K562 (cell line): ENCODE results near the gene SARS2. TPM values are rescaled to one million over a fixed set of nuclear protein-coding genes. Genes with fewer than 3 reads are reported as not detected.

Experiments used
- ATAC-seq: fragments of 200-7000 bp; cut with Tn5 transposase; 3 replicates; pipeline ENCODE4 v1.9.1; 2020; ENCODE audit warnings: moderate library complexity
- BruUV-seq: library from RNA; stranded (reverse); fragments of 400-500 nt; replicated peaks from 2 replicates; lab custom pipeline; 2021; lab: Mats Ljungman, UMichigan
- CTCF ChIA-PET: fragments of 300-600 bp; formaldehyde crosslinking; extraction: SDS; loops from one replicate; lab custom pipeline; 2021; ENCODE audit warnings: low intra/inter-chr PET ratio; lab: Yijun Ruan, JAX
- POLR2A ChIA-PET: fragments of 300-600, 350-650 bp; sonication (Branson Sonifier 250); formaldehyde crosslinking; extraction: SDS; loops from one replicate; lab custom pipeline; 2021; ENCODE audit warnings: antibody characterized with exemption, inconsistent platforms; lab: Yijun Ruan, JAX
- DNase-seq, 4 experiments: peaks; one replicate each; pipeline versions ENCODE4 v3.0.0 to v3.0.0-alpha.2; 2011 to 2018; ENCODE audit warnings: low spot score in 3 of 4, mixed read lengths in 3 of 4; ENCODE audit errors: extremely low read depth in 1 of 4
- FAIRE-seq: peaks from 2 replicates; lab custom pipeline; 2011; peaks lifted over from hg19 to GRCh38; lab: Jason Lieb, UNC
- H2AFZ ChIP-seq: 2 replicates; pipeline ENCODE4 v1.6.0; 2011; ENCODE audit warnings: low read depth, low read length, control low read depth, inconsistent platforms
- H3K27ac ChIP-seq: fragments of 200-600 bp; 3 replicates; pipeline ENCODE4 v1.8.0; 2011; ENCODE audit warnings: low read depth, mild to moderate bottlenecking, control low read depth, inconsistent platforms, low read length, moderate library complexity, mixed read lengths; ENCODE audit errors: extremely low read depth
- H3K27me3 ChIP-seq, 2 experiments: fragments of 300-600 bp in 1 of 2; 2 replicates in 1 of 2; 3 replicates in 1 of 2; pipeline versions ENCODE4 v1.6.0 to v1.8.0; 2011; ENCODE audit warnings: inconsistent platforms in 2 of 2, low read length in 2 of 2, mild to moderate bottlenecking in 1 of 2, mixed read lengths in 1 of 2, moderate library complexity in 1 of 2; ENCODE audit not compliant: control insufficient read depth in 2 of 2, insufficient read depth in 2 of 2
- H3K36me3 ChIP-seq: fragments of 300-600 bp; 3 replicates; pipeline ENCODE4 v1.8.0; 2011; ENCODE audit warnings: mild to moderate bottlenecking, low read length, inconsistent platforms; ENCODE audit not compliant: control insufficient read depth, insufficient read depth
- H3K4me1 ChIP-seq, 2 experiments: fragments of 200-600 bp in 1 of 2; replicated peaks in 1 of 2; 2 replicates in 1 of 2; 3 replicates in 1 of 2; pipeline versions ENCODE4 v1.5.1 to v1.8.0; 2011; ENCODE audit warnings: inconsistent platforms in 2 of 2, low read length in 2 of 2, mild to moderate bottlenecking in 1 of 2, mixed read lengths in 1 of 2, moderate library complexity in 1 of 2; ENCODE audit not compliant: control insufficient read depth in 2 of 2, insufficient read depth in 2 of 2
- H3K4me2 ChIP-seq: 2 replicates; pipeline ENCODE4 v1.6.1; 2011; ENCODE audit warnings: low read length, control low read depth, inconsistent platforms, mixed read lengths; ENCODE audit not compliant: insufficient read depth
- H3K4me3 ChIP-seq: fragments of 200-600 bp; sonication (generic), shearing (Covaris generic); 2 replicates; pipeline ENCODE4 v1.5.1; 2016; ENCODE audit warnings: control low read depth, inconsistent platforms
- H3K79me2 ChIP-seq: fragments of 200-600 bp; 3 replicates; pipeline ENCODE4 v1.8.0; 2011; ENCODE audit warnings: low read length, inconsistent platforms; ENCODE audit not compliant: control insufficient read depth, insufficient read depth
- H3K9ac ChIP-seq, 2 experiments: 2 replicates each; pipeline versions ENCODE4 v1.6.0 to v1.6.1; 2011; ENCODE audit warnings: low read depth in 2 of 2, low read length in 2 of 2, control low read depth in 1 of 2, inconsistent platforms in 1 of 2, mild to moderate bottlenecking in 1 of 2, mixed read lengths in 1 of 2; ENCODE audit not compliant: insufficient read depth in 1 of 2
- H3K9me1 ChIP-seq: one replicate; pipeline ENCODE4 v1.6.0; 2011; ENCODE audit warnings: inconsistent platforms, mild to moderate bottlenecking, low read length, moderate library complexity; ENCODE audit not compliant: control insufficient read depth, insufficient read depth
- H3K9me3 ChIP-seq: replicated peaks from 2 replicates; pipeline ENCODE4 v1.5.1; 2011; ENCODE audit warnings: low read depth, low read length, inconsistent platforms; ENCODE audit not compliant: control insufficient read depth, insufficient read depth
- H4K20me1 ChIP-seq: replicated peaks from 2 replicates; pipeline ENCODE4 v1.6.1; 2011; ENCODE audit warnings: low read length, inconsistent platforms, mixed read lengths; ENCODE audit not compliant: control insufficient read depth, insufficient read depth
- CBX8 ChIP-seq: fragments of 200-600 bp; sonication (generic); IDR thresholded peaks from 2 replicates; pipeline ENCODE4 v1.6.1; 2012; ENCODE audit warnings: borderline replicate concordance, mixed run types, low read depth, mild to moderate bottlenecking, moderate library complexity, mixed read lengths, low read length, control low read depth, inconsistent platforms; ENCODE audit not compliant: poor library complexity, severe bottlenecking; ENCODE audit errors: extremely low read depth
- KLF6 ChIP-seq: fragments of 250-450 bp; sonication (Bioruptor Pico); IDR thresholded peaks from 2 replicates; pipeline ENCODE4 v1.4.0; 2020; ENCODE audit warnings: mild to moderate bottlenecking, moderate library complexity, borderline replicate concordance
- TEAD1 ChIP-seq, 2 experiments: fragments of 450-650 bp in 1 of 2; sonication (generic) in 1 of 2; formaldehyde crosslinking; IDR thresholded peaks; 2 replicates each; pipeline versions ENCODE4 v1.4.0 to v1.8.0; 2020 to 2022; ENCODE audit warnings: mild to moderate bottlenecking in 2 of 2, missing genetic modification reagents in 1 of 2
- XRCC4 ChIP-seq: IDR thresholded peaks from one replicate; pipeline ENCODE4 v1.6.1; 2011; ENCODE audit not compliant: insufficient read depth, insufficient read length; ENCODE audit errors: extremely low read depth
- YY1 ChIP-seq, 3 experiments: IDR thresholded peaks; 2 replicates each; pipeline ENCODE4 v1.6.1; 2011; ENCODE audit warnings: low read length in 2 of 3, mild to moderate bottlenecking in 2 of 3, moderate library complexity in 2 of 3, borderline replicate concordance in 1 of 3, control low read depth in 1 of 3, low read depth in 1 of 3; ENCODE audit not compliant: insufficient read depth in 3 of 3, insufficient replicate concordance in 2 of 3, control insufficient read depth in 1 of 3, insufficient read length in 1 of 3; ENCODE audit errors: extremely low read depth in 1 of 3
- ZC3H4 ChIP-seq: sonication (generic); formaldehyde crosslinking; IDR thresholded peaks from 2 replicates; pipeline ENCODE4 v1.9.0; 2021; ENCODE audit warnings: missing genetic modification reagents, borderline replicate concordance
- ZNF146 ChIP-seq: IDR thresholded peaks from one replicate; pipeline ENCODE4 v1.6.1; 2018; ENCODE audit warnings: missing compliant biosample characterization; ENCODE audit not compliant: unreplicated experiment
- ZNF445 ChIP-seq: fragments of 250-450 bp; sonication (Bioruptor Pico); IDR thresholded peaks from 2 replicates; pipeline ENCODE4 v1.4.0; 2020; ENCODE audit warnings: low read depth, mild to moderate bottlenecking, moderate library complexity
- ZNF75A ChIP-seq: fragments of 450-650 bp; formaldehyde crosslinking; IDR thresholded peaks from 2 replicates; pipeline ENCODE4 v1.4.0; 2020; ENCODE audit warnings: mild to moderate bottlenecking
- WGBS: fragments of 100-300 bp; shearing (Covaris generic); methylation state at CpG from one replicate; pipeline ENCODE4 v1.1.6; 2016; ENCODE audit warnings: low coverage, mixed read lengths; ENCODE audit not compliant: insufficient coverage; ENCODE audit errors: missing lambda C conversion rate; 5-methylcytosine and 5-hydroxymethylcytosine counted together
- in situ Hi-C: fragments of 300-500 bp; cut with MboI; formaldehyde crosslinking; loops from 4 replicates; pipeline ENCODE4 v1.15.0; 2018; ENCODE audit warnings: inconsistent platforms, mixed read lengths
- intact Hi-C: fragments of 100-400 bp; cut with micrococcal nuclease; formaldehyde crosslinking; loops from 2 replicates; pipeline ENCODE4 v1.14.2; 2022
- polyA plus RNA-seq, 8 experiments: library from polyadenylated mRNA; depleted of rRNA in 4 of 8; stranded (reverse) in 5 of 8; unstranded in 3 of 8; fragments of >200 nt; fragmentation: Nextera tagmentation in 2 of 8; fragmentation: Illumina TruSeq in 1 of 8; extraction: Ambion mirVana in 2 of 8; extraction: Trizol in 1 of 8; gene quantifications; 2 replicates each; pipeline versions ENCODE4 v1.2.1 to v1.2.3, GENCODE V29; 2011 to 2014; ENCODE audit warnings: inconsistent platforms in 1 of 8, missing spikeins in 1 of 8
- total RNA-seq, 7 experiments: library from RNA; depleted of rRNA in 6 of 7; stranded (reverse); fragments of >200 nt in 6 of 7; fragmentation: Illumina TruSeq in 2 of 7; extraction: Trizol in 2 of 7; gene quantifications; 2 replicates each; pipeline versions ENCODE4 v1.2.1 to v1.2.3, GENCODE V29; 2011 to 2021; ENCODE audit warnings: low replicate concordance in 1 of 7
- TF ChIP-seq, protein P1 (sequence below): fragments of 450-650 bp; formaldehyde crosslinking; IDR thresholded peaks from 2 replicates; pipeline ENCODE4 v1.4.0; 2020; ENCODE audit warnings: mild to moderate bottlenecking, moderate library complexity
- TF ChIP-seq, protein P2 (sequence below): fragments of 450-650 bp; IDR thresholded peaks from 2 replicates; pipeline ENCODE4 v1.6.1; 2014; ENCODE audit warnings: low read depth, mild to moderate bottlenecking, moderate library complexity, borderline replicate concordance
- TF ChIP-seq, protein P3 (sequence below): fragments of 450-650 bp; IDR thresholded peaks from 2 replicates; pipeline ENCODE4 v1.6.1; 2016; ENCODE audit warnings: low read depth, mild to moderate bottlenecking, moderate library complexity

Gene SARS2
- total and polyA plus RNA-seq, 9 of the 15 experiments (the other 6 are each of a cell fraction or from before 2014, with no cell fraction given): 3.1 to 59.1 (median 31.7) TPM

DNA sequence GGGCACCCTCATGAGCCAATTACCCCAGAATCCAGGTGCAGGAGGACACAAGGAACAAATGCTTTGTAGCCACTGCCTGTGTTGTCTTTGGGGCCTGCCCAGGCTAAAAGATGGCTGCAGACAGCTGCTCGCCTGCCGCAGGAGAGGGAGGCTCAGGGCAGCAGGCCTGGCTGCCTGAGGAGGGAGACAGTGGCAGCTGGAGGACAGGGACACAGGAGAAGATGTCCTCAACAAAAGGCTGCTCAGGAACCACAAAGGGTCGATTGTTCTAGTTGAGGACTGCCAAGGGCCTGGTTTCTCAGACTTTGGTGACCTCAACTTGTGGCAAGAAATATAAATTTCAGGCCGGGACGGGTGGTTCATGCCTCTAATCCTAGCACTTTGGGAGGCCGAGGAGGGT is 38.8 kb downstream of the SARS2 start:
- no peak for FAIRE-seq
- no TSS peak for BruUV-seq
- in situ Hi-C loops: no loop called here

More for the DNA sequence above, 38.8 kb downstream of the SARS2 start:
- Histone ChIP-seq H3K4me3 (no peak overlapping the region), H3K4me1 (peaks cover 0 to 20% of the 10 kb centered on the region in 2 experiments; a peak in 3 of 5 replicates), H2AFZ (no peak overlapping the region), H3K9me1 (no peaks in the 10 kb centered on the region), H4K20me1 (no peaks in the 10 kb centered on the region), H3K4me2 (no peak overlapping the region), H3K36me3 (peaks cover 23% of the 10 kb centered on the region; the same call in 2 of the 3 replicates)
- intact Hi-C loops: no loop called here
- CTCF ChIA-PET: no interaction called here
- no peak for ATAC-seq
- WGBS: 77% methylated on average over 6 of the region's 6 CpGs
- no peak for TF ChIP-seq ZNF445 (CRISPR knock-in tag)
- no peak for TF ChIP-seq YY1 (IDR thresholded peaks at IDR 0.05; ENCODE audit: borderline replicate concordance in 1 of 3, control insufficient read depth in 1 of 3, extremely low read depth in 1 of 3, insufficient read depth in 3 of 3, insufficient read length in 1 of 3, insufficient replicate concordance in 2 of 3, low read depth in 1 of 3, low read length in 2 of 3)
- no peak for TF ChIP-seq KLF6
- TF ChIP-seq CBX8: no peak
- no peak for TF ChIP-seq TEAD1 (CRISPR knock-in tag; IDR thresholded peaks at IDR 0.05)
- TF ChIP-seq ZNF146 (CRISPR knock-in tag): no peak
- no peak for TF ChIP-seq XRCC4
- TF ChIP-seq, protein P1, sequence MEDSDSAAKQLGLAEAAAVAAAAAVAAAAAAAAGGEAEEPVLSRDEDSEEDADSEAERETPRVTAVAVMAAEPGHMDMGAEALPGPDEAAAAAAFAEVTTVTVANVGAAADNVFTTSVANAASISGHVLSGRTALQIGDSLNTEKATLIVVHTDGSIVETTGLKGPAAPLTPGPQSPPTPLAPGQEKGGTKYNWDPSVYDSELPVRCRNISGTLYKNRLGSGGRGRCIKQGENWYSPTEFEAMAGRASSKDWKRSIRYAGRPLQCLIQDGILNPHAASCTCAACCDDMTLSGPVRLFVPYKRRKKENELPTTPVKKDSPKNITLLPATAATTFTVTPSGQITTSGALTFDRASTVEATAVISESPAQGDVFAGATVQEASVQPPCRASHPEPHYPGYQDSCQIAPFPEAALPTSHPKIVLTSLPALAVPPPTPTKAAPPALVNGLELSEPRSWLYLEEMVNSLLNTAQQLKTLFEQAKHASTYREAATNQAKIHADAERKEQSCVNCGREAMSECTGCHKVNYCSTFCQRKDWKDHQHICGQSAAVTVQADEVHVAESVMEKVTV (CRISPR knock-in tag): no peak
- TF ChIP-seq, protein P2, sequence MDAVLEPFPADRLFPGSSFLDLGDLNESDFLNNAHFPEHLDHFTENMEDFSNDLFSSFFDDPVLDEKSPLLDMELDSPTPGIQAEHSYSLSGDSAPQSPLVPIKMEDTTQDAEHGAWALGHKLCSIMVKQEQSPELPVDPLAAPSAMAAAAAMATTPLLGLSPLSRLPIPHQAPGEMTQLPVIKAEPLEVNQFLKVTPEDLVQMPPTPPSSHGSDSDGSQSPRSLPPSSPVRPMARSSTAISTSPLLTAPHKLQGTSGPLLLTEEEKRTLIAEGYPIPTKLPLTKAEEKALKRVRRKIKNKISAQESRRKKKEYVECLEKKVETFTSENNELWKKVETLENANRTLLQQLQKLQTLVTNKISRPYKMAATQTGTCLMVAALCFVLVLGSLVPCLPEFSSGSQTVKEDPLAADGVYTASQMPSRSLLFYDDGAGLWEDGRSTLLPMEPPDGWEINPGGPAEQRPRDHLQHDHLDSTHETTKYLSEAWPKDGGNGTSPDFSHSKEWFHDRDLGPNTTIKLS: no peak
- TF ChIP-seq ZNF75A (CRISPR knock-in tag): no peak
- TF ChIP-seq, protein P3, sequence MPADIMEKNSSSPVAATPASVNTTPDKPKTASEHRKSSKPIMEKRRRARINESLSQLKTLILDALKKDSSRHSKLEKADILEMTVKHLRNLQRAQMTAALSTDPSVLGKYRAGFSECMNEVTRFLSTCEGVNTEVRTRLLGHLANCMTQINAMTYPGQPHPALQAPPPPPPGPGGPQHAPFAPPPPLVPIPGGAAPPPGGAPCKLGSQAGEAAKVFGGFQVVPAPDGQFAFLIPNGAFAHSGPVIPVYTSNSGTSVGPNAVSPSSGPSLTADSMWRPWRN: no peak
- no peak for TF ChIP-seq ZC3H4 (CRISPR knock-in tag)
- TF ChIP-seq, all 486 proteins: peak for 0
- no peak for DNase-seq
- Histone ChIP-seq H3K79me2 (no peaks in the 10 kb centered on the region), H3K27ac (no peak overlapping the region), H3K9me3 (no peaks in the 10 kb centered on the region), H3K27me3 (no peaks in the 10 kb centered on the region), H3K9ac (peak overlapping the region in 1 of 2 experiments; percentile 75; a peak in 2 of 4 replicates)
- POLR2A ChIA-PET: interaction anchor here (0.9 kb wide), 1 partner anchor 11 kb away, joined by 3 read pairs; no protein-coding TSS in a partner anchor
